Measurements from ENCODE around the gene CHTOP.

Gene CHTOP

DNA sequence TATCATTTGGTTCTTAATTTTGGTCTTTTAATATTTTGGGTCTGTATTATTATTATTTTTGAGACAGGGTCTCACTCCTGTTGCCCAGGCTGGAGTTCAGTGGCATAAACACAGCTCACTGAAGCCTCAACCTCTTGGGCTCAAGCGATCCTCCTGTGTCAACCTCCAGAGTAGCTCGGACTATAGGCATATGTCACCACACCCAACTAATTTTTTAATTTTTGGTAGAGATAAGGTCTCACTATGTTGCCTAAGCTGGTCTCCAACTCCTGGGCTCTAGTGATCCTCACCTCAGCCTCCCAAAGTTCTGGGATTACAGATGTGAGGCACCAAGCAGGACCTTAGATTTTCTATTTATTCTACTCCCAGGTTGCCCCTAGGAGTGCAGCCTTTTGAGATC, 39.6 kb downstream of the CHTOP start:
- no peak for DNase-seq (ENCODE audit: low read depth)
- TF ChIP-seq, protein P1, sequence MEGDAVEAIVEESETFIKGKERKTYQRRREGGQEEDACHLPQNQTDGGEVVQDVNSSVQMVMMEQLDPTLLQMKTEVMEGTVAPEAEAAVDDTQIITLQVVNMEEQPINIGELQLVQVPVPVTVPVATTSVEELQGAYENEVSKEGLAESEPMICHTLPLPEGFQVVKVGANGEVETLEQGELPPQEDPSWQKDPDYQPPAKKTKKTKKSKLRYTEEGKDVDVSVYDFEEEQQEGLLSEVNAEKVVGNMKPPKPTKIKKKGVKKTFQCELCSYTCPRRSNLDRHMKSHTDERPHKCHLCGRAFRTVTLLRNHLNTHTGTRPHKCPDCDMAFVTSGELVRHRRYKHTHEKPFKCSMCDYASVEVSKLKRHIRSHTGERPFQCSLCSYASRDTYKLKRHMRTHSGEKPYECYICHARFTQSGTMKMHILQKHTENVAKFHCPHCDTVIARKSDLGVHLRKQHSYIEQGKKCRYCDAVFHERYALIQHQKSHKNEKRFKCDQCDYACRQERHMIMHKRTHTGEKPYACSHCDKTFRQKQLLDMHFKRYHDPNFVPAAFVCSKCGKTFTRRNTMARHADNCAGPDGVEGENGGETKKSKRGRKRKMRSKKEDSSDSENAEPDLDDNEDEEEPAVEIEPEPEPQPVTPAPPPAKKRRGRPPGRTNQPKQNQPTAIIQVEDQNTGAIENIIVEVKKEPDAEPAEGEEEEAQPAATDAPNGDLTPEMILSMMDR (conservative IDR thresholded peaks at IDR 0.05; ENCODE audit: low read depth, low read length) = no peak
- no peak overlapping the region for H3K4me3 ChIP-seq (ENCODE audit: low read depth, low read length)

- peak; percentile 69 for DNase-seq (ENCODE audit: low read depth)
- TF ChIP-seq, protein P1 (conservative IDR thresholded peaks at IDR 0.05; ENCODE audit: low read depth, low read length) = peak; percentile 98
- peak overlapping the region; percentile 33 for H3K4me3 ChIP-seq (ENCODE audit: low read depth, low read length)
These were observed 44.1 kb downstream of the CHTOP start for GRCh38 chr1:153677718-153678518.

DNA sequence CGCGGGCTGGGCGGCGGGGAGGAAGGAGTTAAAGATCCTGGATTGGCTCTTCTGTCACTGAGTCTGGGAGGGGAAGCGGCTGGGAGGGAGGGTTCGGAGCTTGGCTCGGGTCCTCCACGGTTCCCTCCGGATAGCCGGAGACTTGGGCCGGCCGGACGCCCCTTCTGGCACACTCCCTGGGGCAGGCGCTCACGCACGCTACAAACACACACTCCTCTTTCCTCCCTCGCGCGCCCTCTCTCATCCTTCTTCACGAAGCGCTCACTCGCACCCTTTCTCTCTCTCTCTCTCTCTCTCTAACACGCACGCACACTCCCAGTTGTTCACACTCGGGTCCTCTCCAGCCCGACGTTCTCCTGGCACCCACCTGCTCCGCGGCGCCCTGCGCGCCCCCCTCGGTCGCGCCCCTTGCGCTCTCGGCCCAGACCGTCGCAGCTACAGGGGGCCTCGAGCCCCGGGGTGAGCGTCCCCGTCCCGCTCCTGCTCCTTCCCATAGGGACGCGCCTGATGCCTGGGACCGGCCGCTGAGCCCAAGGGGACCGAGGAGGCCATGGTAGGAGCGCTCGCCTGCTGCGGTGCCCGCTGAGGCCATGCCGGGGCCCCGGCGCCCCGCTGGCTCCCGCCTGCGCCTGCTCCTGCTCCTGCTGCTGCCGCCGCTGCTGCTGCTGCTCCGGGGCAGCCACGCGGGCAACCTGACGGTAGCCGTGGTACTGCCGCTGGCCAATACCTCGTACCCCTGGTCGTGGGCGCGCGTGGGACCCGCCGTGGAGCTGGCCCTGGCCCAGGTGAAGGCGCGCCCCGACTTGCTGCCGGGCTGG, 44.9 kb downstream of the CHTOP start, which contains the start of gene NPR1:
Gene NPR1, plus strand, starts transcription at position 170 of the 818 bp plus-strand sequence. Its CDS starts 421 bp downstream, at position 591.
- peak; percentile 39 for DNase-seq (ENCODE audit: low read depth)
- H3K4me3 ChIP-seq (ENCODE audit: low read depth, low read length) = peak within 1 kb of the TSS; percentile 33
- TF ChIP-seq, protein P1 (conservative IDR thresholded peaks at IDR 0.05; ENCODE audit: low read depth, low read length) = no peak

GRCh38 chr1:153679337-153680119, 45.7 kb downstream of the CHTOP start:
- DNase-seq (ENCODE audit: low read depth) = no peak
- H3K4me3 ChIP-seq (ENCODE audit: low read depth, low read length) = peak overlapping the region; percentile 33
- TF ChIP-seq, protein P1 (conservative IDR thresholded peaks at IDR 0.05; ENCODE audit: low read depth, low read length) = no peak

GRCh38 chr1:153680120-153680403, 46.2 kb downstream of the CHTOP start:
- no peak overlapping the region for H3K4me3 ChIP-seq (ENCODE audit: low read depth, low read length)
- TF ChIP-seq, protein P1 (conservative IDR thresholded peaks at IDR 0.05; ENCODE audit: low read depth, low read length) = no peak
- no peak for DNase-seq (ENCODE audit: low read depth)

DNA sequence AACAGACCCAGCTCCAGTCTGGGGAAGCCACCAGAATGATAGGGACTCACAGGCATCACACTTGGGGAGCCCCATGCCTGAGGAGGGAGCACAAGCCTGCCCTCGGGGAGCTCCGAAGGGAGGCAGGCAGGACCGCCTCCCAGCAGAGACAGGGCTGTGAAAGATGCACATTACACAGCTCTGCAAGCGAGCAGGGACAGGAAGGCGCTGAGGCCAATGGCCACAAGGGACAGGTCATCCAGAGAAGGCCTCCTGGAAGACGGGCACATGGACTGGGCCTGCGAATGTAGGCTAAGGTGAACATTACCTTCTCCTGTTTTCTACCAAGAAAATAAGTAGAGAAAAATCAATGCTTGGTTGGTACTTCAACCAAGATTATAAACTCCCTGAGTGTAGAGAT, 48.9 kb downstream of the CHTOP start:
- no peak overlapping the region for H3K4me3 ChIP-seq (ENCODE audit: low read depth, low read length)
- TF ChIP-seq, protein P1 (conservative IDR thresholded peaks at IDR 0.05; ENCODE audit: low read depth, low read length) = no peak
- no peak for DNase-seq (ENCODE audit: low read depth)
